Muscle of leg (tissue), 11 donors: ENCODE data around the gene YJEFN3. TPM values are rescaled to one million over a fixed set of nuclear protein-coding genes. Genes with fewer than 3 reads are reported as not detected.

Experiments used
- DNase-seq: peaks from one replicate; pipeline ENCODE4 v3.0.0; 2013
- H3K27ac ChIP-seq: one replicate; pipeline ENCODE4 v1.5.1; 2013; ENCODE audit warnings: mild to moderate bottlenecking, low read length, control low read depth
- H3K27me3 ChIP-seq: one replicate; pipeline ENCODE4 v1.6.1; 2013; ENCODE audit warnings: low read length; ENCODE audit not compliant: control insufficient read depth, insufficient read depth
- H3K36me3 ChIP-seq: one replicate; pipeline ENCODE4 v1.6.1; 2013; ENCODE audit warnings: low read length; ENCODE audit not compliant: control insufficient read depth, insufficient read depth
- H3K4me1 ChIP-seq: one replicate; pipeline ENCODE4 v1.6.1; 2013; ENCODE audit warnings: low read length; ENCODE audit not compliant: control insufficient read depth, insufficient read depth
- H3K4me3 ChIP-seq: one replicate; pipeline ENCODE4 v1.5.1; 2013; ENCODE audit warnings: low read length, control low read depth
- H3K9me3 ChIP-seq: replicated peaks from 2 replicates; pipeline ENCODE4 v1.6.1; 2013; ENCODE audit warnings: low read depth, low read length; ENCODE audit not compliant: control insufficient read depth
- WGBS: methylation state at CpG from one replicate; pipeline ENCODE4 v1.1.5; 2013; ENCODE audit warnings: missing lambda C conversion rate; ENCODE audit not compliant: insufficient coverage; 5-methylcytosine and 5-hydroxymethylcytosine counted together
- polyA plus RNA-seq, 8 donors: library from polyadenylated mRNA; unstranded; fragments of 120-200 nt; gene quantifications; one replicate each; pipeline versions ENCODE4 v1.2.1 to v1.2.3, GENCODE V29; 2013; ENCODE audit warnings: inconsistent platforms in 1 of 8, low replicate concordance in 1 of 8; ENCODE audit not compliant: insufficient read length in 8 of 8, insufficient read depth in 1 of 8
- total RNA-seq: library from RNA; stranded (reverse); fragments of 120-200 nt; gene quantifications from one replicate; pipeline ENCODE4 v1.2.4, GENCODE V29; 2013

YJEFN3 gene
- total and polyA plus RNA-seq, 9 donors = 1.6 to 10.7 (median 6.9) TPM

DNA sequence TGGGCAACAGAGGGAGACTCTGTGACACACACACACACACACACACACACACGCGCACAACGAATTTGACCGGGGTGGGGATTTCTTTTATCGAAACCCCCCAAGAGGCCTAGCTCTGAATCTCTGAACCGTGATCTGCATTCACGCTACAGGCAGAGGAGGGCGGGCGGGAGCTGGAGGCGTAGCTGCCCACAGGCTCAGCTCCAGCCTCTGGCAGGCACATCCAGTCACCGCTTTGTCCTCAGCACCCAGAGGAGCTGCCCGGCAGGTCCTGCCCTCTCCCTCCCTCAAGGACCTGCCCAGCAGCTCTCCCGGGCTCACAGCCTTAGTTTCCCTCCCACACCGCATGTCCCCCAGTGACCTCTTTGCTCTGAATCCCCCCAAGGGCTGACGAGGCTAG is 29.3 kb downstream of the YJEFN3 start:
- 67% methylated on average over 14 of the region's 15 CpGs for WGBS
- H3K9me3 ChIP-seq = no peaks in the 10 kb centered on the region
- H3K36me3 ChIP-seq = no peaks in the 10 kb centered on the region
- H3K27ac ChIP-seq = no peak overlapping the region
- no peaks in the 10 kb centered on the region for H3K27me3 ChIP-seq
- H3K4me1 ChIP-seq = no peaks in the 10 kb centered on the region
- DNase-seq = no peak
- H3K4me3 ChIP-seq = no peak overlapping the region

- WGBS = 90% methylated on average over 16 of the region's 16 CpGs
Measured at GRCh38 chr19:19558636-19559035, 29.9 kb downstream of the YJEFN3 start.

DNA sequence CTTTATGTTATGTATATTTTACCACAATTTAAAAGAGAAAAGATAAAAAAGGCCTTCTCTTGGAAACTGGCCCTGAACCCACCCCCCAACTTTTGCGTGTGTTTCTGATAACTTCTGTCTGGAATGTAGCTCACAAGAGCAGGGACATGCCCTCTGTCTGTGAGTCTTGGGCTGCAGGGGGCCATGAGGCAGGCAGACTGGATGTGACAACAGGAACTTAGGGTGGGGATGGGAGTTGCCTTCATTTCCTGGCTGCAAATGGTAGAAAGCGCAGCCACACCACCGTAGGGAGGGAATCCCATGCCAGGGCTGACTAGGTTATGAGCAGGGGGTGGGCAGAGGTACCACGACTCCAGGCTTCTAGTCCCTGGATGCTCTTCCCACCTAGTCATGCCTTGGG is 31.2 kb downstream of the YJEFN3 start:
- Histone ChIP-seq H3K4me3 (no peak overlapping the region), H3K9me3 (no peaks in the 10 kb centered on the region), H3K27ac (no peak overlapping the region), H3K4me1 (no peaks in the 10 kb centered on the region), H3K27me3 (no peaks in the 10 kb centered on the region), H3K36me3 (no peaks in the 10 kb centered on the region)
- no CpG with 5 or more reads among the region's 4 CpGs for WGBS
- no peak for DNase-seq

More at GRCh38 chr19:19558636-19559035, 29.9 kb downstream of the YJEFN3 start:
- no peak overlapping the region for H3K4me3 ChIP-seq
- H3K27me3 ChIP-seq = no peaks in the 10 kb centered on the region
- no peaks in the 10 kb centered on the region for H3K36me3 ChIP-seq
- H3K27ac ChIP-seq = no peak overlapping the region
- H3K4me1 ChIP-seq = no peaks in the 10 kb centered on the region
- no peak for DNase-seq
- H3K9me3 ChIP-seq = no peaks in the 10 kb centered on the region

GRCh38 chr19:19561946-19562664 is 33.4 kb downstream of the YJEFN3 start:
- Histone ChIP-seq H3K36me3 (no peaks in the 10 kb centered on the region), H3K9me3 (no peaks in the 10 kb centered on the region), H3K4me1 (no peaks in the 10 kb centered on the region), H3K27me3 (no peaks in the 10 kb centered on the region), H3K4me3 (no peak overlapping the region), H3K27ac (no peak overlapping the region)
- WGBS = 69% methylated on average over 19 of the region's 26 CpGs
- no peak for DNase-seq

- DNase-seq = no peak
- no peaks in the 10 kb centered on the region for H3K36me3 ChIP-seq
- H3K4me3 ChIP-seq = no peak overlapping the region
- H3K9me3 ChIP-seq = no peaks in the 10 kb centered on the region
- no peaks in the 10 kb centered on the region for H3K27me3 ChIP-seq
- H3K27ac ChIP-seq = no peak overlapping the region
- 60% methylated on average over 10 of the region's 17 CpGs for WGBS
- no peaks in the 10 kb centered on the region for H3K4me1 ChIP-seq
Measured at GRCh38 chr19:19562665-19563347, 34.1 kb downstream of the YJEFN3 start.

GRCh38 chr19:19563348-19563848 is 34.7 kb downstream of the YJEFN3 start:
- DNase-seq = no peak
- Histone ChIP-seq H3K36me3 (no peaks in the 10 kb centered on the region), H3K27me3 (no peaks in the 10 kb centered on the region), H3K27ac (no peak overlapping the region), H3K4me1 (no peaks in the 10 kb centered on the region), H3K4me3 (no peak overlapping the region), H3K9me3 (no peaks in the 10 kb centered on the region)
- 93% methylated on average over 13 of the region's 17 CpGs for WGBS

DNA sequence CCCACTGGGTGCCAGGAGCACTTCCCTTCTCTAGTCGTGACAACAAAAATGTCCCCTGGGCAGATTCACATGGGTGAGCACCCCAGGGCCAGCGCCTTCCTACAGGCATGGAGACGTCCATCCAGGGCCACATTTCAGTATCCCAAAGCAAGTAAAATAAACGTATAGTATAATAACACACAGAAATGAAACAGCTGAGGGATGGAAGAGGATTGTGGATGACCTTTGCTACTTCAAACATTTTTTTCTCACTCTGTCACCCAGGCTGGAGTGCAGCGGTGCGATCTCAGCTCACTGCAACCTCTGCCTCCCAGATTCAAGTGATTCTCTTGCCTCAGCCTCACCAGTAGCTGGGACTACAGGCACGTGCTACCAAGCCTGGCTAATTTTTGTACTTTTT is 37.6 kb downstream of the YJEFN3 start:
- no peaks in the 10 kb centered on the region for H3K9me3 ChIP-seq
- WGBS = 81% methylated on average over 3 of the region's 7 CpGs
- H3K27me3 ChIP-seq = no peaks in the 10 kb centered on the region
- no peak overlapping the region for H3K4me3 ChIP-seq
- no peaks in the 10 kb centered on the region for H3K4me1 ChIP-seq
- no peak overlapping the region for H3K27ac ChIP-seq
- DNase-seq = no peak
- H3K36me3 ChIP-seq = peaks cover 5% of the 10 kb centered on the region

GRCh38 chr19:19567391-19567790 is 38.7 kb downstream of the YJEFN3 start:
- H3K27ac ChIP-seq = no peak overlapping the region
- H3K4me3 ChIP-seq = no peak overlapping the region
- DNase-seq = no peak
- no peaks in the 10 kb centered on the region for H3K4me1 ChIP-seq
- H3K9me3 ChIP-seq = no peaks in the 10 kb centered on the region
- peaks cover 5% of the 10 kb centered on the region for H3K36me3 ChIP-seq
- WGBS = 69% methylated on average over 3 of the region's 3 CpGs
- no peaks in the 10 kb centered on the region for H3K27me3 ChIP-seq

DNA sequence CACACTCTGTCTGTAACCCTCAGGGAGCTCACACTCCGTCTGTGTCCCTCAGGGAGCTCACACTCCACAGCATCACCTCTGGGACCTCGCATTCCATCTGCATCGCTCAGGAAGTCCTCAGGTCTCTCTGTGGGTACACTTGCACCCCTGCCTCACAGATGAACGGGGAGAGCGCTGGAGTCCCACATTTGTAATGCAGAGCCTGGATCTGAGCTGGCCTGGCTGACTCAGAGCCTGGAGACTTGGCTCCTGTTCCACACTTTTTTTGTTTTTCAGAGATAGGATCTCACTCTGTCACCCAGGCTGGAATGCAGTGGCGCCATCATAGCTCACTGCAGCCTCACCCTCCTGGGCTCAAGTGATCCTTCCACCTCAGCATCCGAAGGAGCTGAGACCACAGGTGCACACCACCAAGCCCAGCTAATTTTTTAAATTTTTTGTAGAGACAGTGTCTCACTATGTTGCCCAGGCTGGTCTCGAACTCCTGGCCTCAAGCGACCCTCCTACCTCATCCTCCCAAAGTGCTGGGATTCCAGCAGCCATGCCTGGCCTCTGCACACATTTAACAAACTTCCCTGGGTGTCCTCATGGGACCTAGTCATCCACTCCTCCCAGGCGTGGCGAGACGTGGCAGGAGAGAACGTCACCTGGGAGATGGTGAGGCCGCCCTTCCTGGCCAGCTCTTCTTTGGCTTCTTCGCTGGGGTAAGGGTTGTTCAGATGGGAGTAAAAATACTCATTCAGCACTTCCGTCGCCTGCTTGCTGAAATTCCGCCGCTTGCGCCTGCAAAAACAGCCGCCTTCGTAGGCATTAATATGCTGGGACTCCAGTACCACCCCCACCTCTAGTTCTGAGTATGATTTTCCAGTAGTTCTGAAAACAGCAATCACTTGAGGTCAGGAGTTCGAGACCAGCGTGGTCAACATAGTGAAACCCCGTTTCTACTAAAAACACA is 40.4 kb downstream of the YJEFN3 start:
- Histone ChIP-seq H3K4me3 (no peak overlapping the region), H3K27ac (no peak overlapping the region), H3K9me3 (no peaks in the 10 kb centered on the region), H3K36me3 (peaks cover 5% of the 10 kb centered on the region), H3K27me3 (no peaks in the 10 kb centered on the region), H3K4me1 (no peaks in the 10 kb centered on the region)
- 94% methylated on average over 15 of the region's 25 CpGs for WGBS
- no peak for DNase-seq

DNA sequence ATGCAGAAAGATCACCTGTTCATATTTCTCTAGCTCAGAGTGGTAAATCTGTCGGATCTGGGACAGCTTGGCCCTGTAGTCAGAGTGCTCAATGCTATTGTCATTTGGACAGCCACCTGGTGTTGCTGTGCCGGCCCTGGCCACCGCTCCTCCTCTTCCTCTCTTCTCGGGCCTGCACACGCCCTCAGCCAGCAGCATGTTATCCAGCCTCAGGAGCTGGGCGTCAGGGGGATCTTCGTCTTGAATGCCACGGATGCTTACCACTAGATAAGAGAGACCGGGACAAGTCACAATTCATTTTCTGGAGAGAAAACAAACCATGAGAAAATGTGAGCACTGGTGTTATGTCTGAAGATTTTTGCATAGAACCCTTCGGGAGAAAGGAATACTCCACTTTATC is 41.9 kb downstream of the YJEFN3 start:
- Histone ChIP-seq H3K27ac (no peak overlapping the region), H3K4me3 (no peak overlapping the region), H3K4me1 (no peaks in the 10 kb centered on the region), H3K9me3 (no peaks in the 10 kb centered on the region), H3K27me3 (no peaks in the 10 kb centered on the region), H3K36me3 (peaks cover 5% of the 10 kb centered on the region)
- DNase-seq = no peak
- 89% methylated on average over 7 of the region's 10 CpGs for WGBS
